ENCODE results near the gene RERG.

The RERG gene

GRCh38 chr12:15172060-15172822, 49.0 kb downstream of the RERG start:
- no peak for TF ChIP-seq EZH2phosphoT487 (conservative IDR thresholded peaks at IDR 0.05; ENCODE audit: low read length)
- TF ChIP-seq, protein P1, sequence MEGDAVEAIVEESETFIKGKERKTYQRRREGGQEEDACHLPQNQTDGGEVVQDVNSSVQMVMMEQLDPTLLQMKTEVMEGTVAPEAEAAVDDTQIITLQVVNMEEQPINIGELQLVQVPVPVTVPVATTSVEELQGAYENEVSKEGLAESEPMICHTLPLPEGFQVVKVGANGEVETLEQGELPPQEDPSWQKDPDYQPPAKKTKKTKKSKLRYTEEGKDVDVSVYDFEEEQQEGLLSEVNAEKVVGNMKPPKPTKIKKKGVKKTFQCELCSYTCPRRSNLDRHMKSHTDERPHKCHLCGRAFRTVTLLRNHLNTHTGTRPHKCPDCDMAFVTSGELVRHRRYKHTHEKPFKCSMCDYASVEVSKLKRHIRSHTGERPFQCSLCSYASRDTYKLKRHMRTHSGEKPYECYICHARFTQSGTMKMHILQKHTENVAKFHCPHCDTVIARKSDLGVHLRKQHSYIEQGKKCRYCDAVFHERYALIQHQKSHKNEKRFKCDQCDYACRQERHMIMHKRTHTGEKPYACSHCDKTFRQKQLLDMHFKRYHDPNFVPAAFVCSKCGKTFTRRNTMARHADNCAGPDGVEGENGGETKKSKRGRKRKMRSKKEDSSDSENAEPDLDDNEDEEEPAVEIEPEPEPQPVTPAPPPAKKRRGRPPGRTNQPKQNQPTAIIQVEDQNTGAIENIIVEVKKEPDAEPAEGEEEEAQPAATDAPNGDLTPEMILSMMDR (IDR thresholded peaks at IDR 0.05; ENCODE audit: insufficient read depth, low read length, poor library complexity, severe bottlenecking): no peak
- no peaks in the 10 kb centered on the region for H3K79me2 ChIP-seq (ENCODE audit: insufficient read depth, low read length)
- H3K4me3 ChIP-seq (ENCODE audit: insufficient read depth, low read length, poor library complexity, severe bottlenecking): no peak overlapping the region
- no peaks in the 10 kb centered on the region for H3K36me3 ChIP-seq (ENCODE audit: low read length)
- no peaks in the 10 kb centered on the region for H3F3A ChIP-seq (ENCODE audit: insufficient read depth)
- no peaks in the 10 kb centered on the region for H3K27me3 ChIP-seq (ENCODE audit: low read length)
- no peak overlapping the region for H3K9ac ChIP-seq (ENCODE audit: low read length)
- H3K4me2 ChIP-seq (ENCODE audit: low read depth, low read length, poor library complexity, severe bottlenecking): no peak overlapping the region
- H3K9me3 ChIP-seq (ENCODE audit: insufficient read depth, low read length): no peaks in the 10 kb centered on the region
- no peaks in the 10 kb centered on the region for H4K20me1 ChIP-seq (ENCODE audit: low read depth, low read length)
- no peak overlapping the region for H2AFZ ChIP-seq (ENCODE audit: low read depth, low read length, severe bottlenecking)
- H3K9me2 ChIP-seq (replicated peaks; ENCODE audit: insufficient read depth, low read length): no peaks in the 10 kb centered on the region
- no peak overlapping the region for H3K27ac ChIP-seq (ENCODE audit: low read depth, low read length)

GRCh38 chr12:15171012-15171655, 50.1 kb downstream of the RERG start:
- H3K4me2 ChIP-seq (ENCODE audit: low read depth, low read length, poor library complexity, severe bottlenecking): no peak overlapping the region
- no peaks in the 10 kb centered on the region for H4K20me1 ChIP-seq (ENCODE audit: low read depth, low read length)
- no peak overlapping the region for H3K9ac ChIP-seq (ENCODE audit: low read length)
- H3K27ac ChIP-seq (ENCODE audit: low read depth, low read length): no peak overlapping the region
- H2AFZ ChIP-seq (ENCODE audit: low read depth, low read length, severe bottlenecking): no peak overlapping the region
- H3K36me3 ChIP-seq (ENCODE audit: low read length): no peaks in the 10 kb centered on the region
- no peaks in the 10 kb centered on the region for H3K9me3 ChIP-seq (ENCODE audit: insufficient read depth, low read length)
- TF ChIP-seq, protein P1 (IDR thresholded peaks at IDR 0.05; ENCODE audit: insufficient read depth, low read length, poor library complexity, severe bottlenecking): no peak
- no peak for TF ChIP-seq EZH2phosphoT487 (conservative IDR thresholded peaks at IDR 0.05; ENCODE audit: low read length)
- no peaks in the 10 kb centered on the region for H3K27me3 ChIP-seq (ENCODE audit: low read length)
- H3K4me3 ChIP-seq (ENCODE audit: insufficient read depth, low read length, poor library complexity, severe bottlenecking): no peak overlapping the region
- H3F3A ChIP-seq (ENCODE audit: insufficient read depth): no peaks in the 10 kb centered on the region
- H3K79me2 ChIP-seq (ENCODE audit: insufficient read depth, low read length): no peaks in the 10 kb centered on the region
- H3K9me2 ChIP-seq (replicated peaks; ENCODE audit: insufficient read depth, low read length): no peaks in the 10 kb centered on the region

DNA sequence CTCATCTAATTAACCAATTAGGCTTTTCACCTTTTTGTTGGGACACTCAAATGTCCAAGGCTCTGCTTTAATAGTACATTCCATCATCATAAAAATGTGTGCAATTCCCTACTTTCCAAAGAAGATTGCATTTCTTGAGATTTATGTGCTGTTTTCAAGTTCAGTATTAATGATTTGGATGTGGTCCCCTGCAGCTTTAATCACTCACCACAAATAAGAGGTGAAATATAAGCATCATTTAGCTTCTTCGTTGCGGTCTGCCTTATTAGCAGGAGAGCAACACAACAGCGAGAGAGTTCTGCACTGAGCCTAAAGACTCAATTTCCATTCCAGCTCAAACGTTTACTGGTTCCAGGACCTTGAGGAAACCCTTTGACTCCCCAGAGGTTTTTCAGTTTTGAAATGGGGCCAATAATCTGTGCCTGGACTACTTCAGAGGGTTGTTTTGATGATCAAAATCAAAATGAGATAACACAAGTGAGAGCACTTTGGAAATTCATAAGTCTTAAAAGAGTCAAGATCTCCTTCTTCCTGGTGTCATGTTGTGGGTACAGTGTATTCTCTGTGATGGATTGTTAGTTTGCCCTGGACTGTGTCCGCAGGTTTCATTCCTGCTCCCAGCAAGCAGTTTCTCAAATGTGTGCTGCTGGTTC, 53.1 kb downstream of the RERG start:
- Histone ChIP-seq H3K4me2 (ENCODE audit: low read depth, low read length, poor library complexity, severe bottlenecking) (no peak overlapping the region), H4K20me1 (ENCODE audit: low read depth, low read length) (no peaks in the 10 kb centered on the region), H3K27ac (ENCODE audit: low read depth, low read length) (no peak overlapping the region), H2AFZ (ENCODE audit: low read depth, low read length, severe bottlenecking) (no peak overlapping the region), H3K27me3 (ENCODE audit: low read length) (no peaks in the 10 kb centered on the region), H3K9me3 (ENCODE audit: insufficient read depth, low read length) (no peaks in the 10 kb centered on the region), H3K36me3 (ENCODE audit: low read length) (no peaks in the 10 kb centered on the region), H3K79me2 (ENCODE audit: insufficient read depth, low read length) (no peaks in the 10 kb centered on the region), H3K4me3 (ENCODE audit: insufficient read depth, low read length, poor library complexity, severe bottlenecking) (no peak overlapping the region), H3K9ac (ENCODE audit: low read length) (no peak overlapping the region), H3F3A (ENCODE audit: insufficient read depth) (no peaks in the 10 kb centered on the region), H3K9me2 (replicated peaks; ENCODE audit: insufficient read depth, low read length) (no peaks in the 10 kb centered on the region)
- TF ChIP-seq, protein P1 (IDR thresholded peaks at IDR 0.05; ENCODE audit: insufficient read depth, low read length, poor library complexity, severe bottlenecking): no peak
- TF ChIP-seq EZH2phosphoT487 (conservative IDR thresholded peaks at IDR 0.05; ENCODE audit: low read length): no peak

All from SU-DHL-6 (cell line).